PC-9 (cell line): Measurements from ENCODE around the gene TCEA3.
"Not testable (repeated sequence)": the region's sequence is repeated elsewhere in the genome, so short reads cannot be mapped to it uniquely, and the experiment has no call there.

ENCODE experiments used
- EZH2 ChIP-seq: fragments of 200-600 bp; sonication (generic); IDR thresholded peaks from 2 replicates; pipeline ENCODE4 v1.8.0; 2017; ENCODE audit warnings: antibody characterized with exemption, low read depth
- TF ChIP-seq, protein P1 (sequence below): fragments of 200-600 bp; sonication (generic); conservative IDR thresholded peaks from 2 replicates; pipeline ENCODE4 v1.6.1; 2017; ENCODE audit warnings: mixed run types, antibody characterized with exemption, mild to moderate bottlenecking, moderate library complexity

DNA sequence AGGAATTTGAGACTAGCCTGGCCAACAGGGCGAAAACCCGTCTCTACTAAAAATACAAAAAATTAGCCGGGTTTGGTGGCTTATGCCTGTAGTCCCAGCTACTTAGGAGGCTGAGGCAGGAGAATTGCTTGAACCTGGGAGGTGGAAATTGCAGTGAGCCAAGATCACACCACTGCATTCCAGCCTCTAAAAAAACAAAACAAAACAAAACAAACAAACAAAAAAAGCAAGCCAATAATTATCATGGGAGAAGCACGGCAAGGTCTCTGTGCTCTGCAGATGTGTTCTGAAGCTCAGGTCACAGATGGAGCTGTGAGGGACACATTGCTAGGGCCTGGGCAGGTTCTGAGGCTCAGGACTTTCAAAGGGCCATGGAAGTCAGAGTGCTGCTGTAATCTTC, 44.3 kb downstream of the TCEA3 start:
- TF ChIP-seq, protein P1, sequence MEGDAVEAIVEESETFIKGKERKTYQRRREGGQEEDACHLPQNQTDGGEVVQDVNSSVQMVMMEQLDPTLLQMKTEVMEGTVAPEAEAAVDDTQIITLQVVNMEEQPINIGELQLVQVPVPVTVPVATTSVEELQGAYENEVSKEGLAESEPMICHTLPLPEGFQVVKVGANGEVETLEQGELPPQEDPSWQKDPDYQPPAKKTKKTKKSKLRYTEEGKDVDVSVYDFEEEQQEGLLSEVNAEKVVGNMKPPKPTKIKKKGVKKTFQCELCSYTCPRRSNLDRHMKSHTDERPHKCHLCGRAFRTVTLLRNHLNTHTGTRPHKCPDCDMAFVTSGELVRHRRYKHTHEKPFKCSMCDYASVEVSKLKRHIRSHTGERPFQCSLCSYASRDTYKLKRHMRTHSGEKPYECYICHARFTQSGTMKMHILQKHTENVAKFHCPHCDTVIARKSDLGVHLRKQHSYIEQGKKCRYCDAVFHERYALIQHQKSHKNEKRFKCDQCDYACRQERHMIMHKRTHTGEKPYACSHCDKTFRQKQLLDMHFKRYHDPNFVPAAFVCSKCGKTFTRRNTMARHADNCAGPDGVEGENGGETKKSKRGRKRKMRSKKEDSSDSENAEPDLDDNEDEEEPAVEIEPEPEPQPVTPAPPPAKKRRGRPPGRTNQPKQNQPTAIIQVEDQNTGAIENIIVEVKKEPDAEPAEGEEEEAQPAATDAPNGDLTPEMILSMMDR, result not testable (repeated sequence)
- not testable (repeated sequence) for TF ChIP-seq EZH2
